T1000 (cell line): Measurements from ENCODE around the gene ZC3H12C.
"Not testable (repeated sequence)": the region's sequence is repeated elsewhere in the genome, so short reads cannot be mapped to it uniquely, and the experiment has no call there.

Experiments
- DNase-seq: peaks from one replicate; lab custom pipeline; 2025; ENCODE audit warnings: mixed read lengths; lab: John Stamatoyannopoulos, UW

The ZC3H12C gene

DNA sequence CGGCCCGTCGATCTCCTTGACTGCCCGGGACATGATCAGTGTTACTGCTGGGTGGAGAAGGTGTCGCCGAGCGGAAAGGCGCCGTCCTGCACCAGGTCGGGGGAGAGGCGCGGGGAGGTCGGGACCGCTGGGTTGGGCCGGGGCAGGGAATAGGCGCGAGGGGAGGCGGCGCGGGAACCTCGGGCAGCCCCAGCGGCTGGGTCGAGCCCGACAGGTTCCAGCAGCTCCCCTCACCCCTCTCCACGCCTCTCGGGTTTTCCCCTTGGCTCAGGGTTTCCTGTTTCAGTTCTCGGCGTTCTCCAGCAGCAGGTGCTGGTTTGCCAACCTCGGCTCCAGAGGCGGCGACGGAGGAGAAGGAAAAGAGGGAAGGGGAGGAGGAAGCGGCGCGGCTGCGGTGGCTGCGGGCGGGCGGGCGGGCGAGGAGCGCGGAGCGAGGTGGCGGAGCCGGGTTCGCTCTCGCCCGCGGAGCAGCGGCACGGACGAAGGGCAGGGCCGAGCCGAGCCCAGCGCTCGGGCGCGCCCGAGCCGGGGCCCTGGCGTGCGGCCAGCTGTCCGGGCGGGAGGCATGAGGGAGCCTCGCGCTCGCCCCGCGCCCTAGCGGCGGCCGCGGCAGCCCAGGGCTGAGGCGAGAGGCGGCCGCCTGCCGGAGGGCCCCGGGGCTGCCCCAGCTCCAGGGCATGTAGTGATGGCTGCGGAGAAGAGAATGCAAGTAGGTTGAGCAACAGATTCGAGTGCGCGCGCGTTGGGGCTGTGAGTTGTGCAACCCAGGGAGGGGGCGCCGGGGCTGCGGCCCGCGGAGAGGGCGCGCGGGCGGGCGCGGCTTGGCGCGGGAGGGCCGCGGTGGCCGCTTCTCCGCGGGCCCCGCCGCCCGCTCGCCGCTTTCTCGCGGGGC, at the start of gene ZC3H12C:
Gene ZC3H12C (plus strand): TSS at position 878 of the 892 bp plus-strand sequence. CDS start 20 bp downstream, outside the sequence.
- DNase-seq: peak; percentile 64

DNA sequence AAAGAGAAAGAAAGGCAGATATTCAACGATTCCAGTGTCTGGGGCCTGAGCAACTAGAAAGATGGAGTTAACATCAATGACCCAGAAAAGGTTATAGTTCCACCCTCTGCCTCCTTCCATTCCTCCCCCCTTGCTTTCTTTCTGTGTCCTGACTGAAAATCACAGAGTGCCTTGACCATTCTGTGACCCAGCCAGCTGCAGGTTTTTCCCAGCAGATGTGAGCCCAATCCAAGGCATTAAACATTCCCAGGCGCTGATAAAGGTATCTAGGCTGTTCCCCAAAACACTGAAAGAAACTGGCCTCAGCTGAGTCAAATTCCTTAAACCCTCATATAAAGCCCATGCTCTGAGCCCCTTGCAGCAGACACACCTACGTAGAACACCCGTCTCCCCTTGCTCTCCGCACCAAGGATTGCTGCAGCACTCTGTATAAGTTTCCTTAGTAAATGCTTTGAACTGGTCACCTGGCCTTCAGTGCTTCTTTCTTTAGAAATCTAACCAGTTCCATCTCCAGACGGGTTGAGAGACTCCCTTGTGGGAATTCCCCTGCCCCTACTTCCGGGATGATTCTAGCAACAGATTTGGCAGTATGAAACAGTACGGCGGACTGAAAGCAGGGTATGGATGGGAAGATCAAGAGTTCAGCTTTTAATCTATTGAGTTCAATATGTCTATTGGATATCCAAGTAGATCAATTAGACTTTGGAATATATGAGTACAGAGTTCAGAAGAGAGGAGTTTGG, 48.8 kb upstream of the ZC3H12C start:
- no peak for DNase-seq

DNA sequence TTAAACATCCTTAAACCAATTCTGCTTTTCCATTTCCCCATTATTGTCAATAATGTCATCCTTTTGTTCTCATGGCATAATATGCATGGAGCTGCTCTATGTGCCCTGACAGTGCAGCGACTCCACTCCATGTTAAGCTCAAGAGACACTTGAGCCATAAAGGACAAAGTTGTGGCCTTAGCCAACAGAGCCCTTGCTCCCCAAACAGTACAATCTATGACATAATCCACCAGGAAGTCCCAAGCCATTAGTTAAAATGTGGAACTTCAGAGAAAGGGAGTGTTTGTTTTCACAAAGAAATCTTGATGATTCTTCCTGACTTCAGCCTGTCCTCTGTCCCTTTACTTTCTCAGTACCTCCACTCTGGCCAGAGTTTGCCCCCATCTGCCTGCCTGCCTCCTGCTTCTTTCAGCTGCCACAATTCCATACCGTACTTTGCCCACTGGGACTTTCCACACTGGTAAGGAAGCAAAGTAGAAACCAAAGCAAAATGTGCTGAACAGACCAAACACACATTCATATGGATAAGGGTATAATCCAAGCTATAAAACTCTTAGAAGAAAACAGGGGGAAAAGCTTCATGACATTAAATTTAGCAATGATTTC, 46.3 kb upstream of the ZC3H12C start:
- DNase-seq: no peak

DNA sequence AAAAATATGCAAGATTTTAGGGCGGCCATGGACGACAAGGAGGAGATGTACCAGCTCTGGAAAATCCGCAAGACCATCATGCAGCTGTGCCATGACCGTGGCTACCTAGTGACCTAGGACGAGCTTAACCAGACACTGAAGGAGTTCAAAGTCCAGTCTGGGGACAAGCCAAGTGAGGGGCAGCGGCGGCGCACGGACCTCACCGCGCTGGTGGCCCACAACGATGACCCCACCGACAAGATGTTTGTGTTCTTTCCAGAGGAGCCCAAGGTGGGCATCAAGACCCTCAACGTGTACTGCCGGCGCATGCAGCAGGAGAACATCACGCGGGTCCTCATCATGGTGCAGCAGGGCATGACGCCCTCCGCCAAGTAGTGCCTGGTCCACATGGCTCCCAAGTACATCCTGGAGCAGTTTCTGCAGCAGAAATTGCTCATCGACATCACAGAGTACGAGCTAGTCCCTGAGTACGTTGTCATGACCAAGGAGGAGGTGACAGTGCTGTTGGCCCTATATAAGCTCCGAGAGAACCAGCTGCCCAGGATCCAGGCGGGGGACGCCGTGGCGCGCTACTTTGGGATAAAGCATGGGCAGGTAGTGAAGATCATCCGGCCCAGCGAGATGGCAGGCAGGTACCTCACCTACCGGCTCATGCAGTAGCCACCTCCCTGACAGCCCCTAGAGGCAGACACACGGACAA, 43.5 kb upstream of the ZC3H12C start:
- DNase-seq: no peak

DNA sequence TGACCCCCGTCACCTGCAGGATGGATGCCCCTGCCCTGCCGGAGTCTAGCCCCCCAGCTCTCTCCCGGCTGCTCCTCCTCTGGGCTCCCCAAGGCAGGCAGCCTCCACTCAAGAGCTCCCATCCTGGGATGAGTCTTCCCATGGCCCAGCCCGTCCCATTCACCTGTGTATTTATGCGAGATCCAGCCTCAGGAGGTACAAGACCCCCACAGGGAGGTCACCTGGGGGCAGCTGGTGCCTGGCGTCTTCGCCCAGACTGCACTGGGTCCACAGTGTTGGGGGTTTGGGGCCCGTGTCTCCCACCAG, 43.0 kb upstream of the ZC3H12C start:
- no peak for DNase-seq

DNA sequence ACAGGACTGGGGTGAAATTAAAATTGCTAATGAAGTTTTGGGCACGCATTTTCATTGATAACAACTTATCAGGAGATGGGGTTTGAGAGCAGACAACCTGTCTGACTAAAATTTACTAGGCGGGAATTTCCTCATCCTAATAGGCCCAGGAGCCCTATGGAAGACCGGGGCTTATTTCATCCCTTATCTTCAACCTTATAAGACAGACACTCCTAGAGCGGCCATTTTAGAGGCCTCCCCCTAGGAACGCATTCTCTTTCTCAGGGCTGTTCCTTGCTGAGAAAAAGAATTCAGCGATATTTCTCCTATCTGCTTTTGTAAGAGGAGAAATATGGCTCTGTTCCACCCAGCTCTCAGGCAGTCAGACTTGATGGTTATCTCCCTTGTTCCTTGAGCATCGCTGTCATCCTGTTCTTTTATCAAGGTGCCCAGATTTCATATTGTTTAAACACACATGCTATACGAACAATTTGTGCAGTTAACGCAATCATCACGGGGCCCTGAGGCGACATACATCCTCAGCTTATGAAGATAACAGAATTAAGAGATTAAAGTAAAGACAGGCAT, 39.3 kb upstream of the ZC3H12C start:
- DNase-seq: no peak

DNA sequence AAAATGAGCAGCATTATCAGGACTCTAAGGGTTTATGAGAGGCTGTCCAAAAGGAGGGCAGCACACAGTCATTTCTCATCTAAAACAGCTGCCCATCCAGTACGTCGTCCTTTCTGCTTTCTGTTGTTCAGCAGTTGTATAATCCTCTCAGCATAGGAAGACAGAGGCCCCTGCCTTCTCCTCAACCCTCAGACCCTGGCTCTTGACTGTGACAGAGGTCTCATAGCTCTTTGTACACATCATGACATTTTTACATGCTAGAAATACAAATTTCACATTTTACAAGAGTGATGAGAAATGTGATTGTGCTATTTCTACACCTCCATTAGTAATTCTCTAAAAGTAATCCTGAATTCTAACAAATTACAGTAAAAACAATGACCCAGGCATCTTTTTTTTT, 36.2 kb upstream of the ZC3H12C start:
- DNase-seq: no peak

DNA sequence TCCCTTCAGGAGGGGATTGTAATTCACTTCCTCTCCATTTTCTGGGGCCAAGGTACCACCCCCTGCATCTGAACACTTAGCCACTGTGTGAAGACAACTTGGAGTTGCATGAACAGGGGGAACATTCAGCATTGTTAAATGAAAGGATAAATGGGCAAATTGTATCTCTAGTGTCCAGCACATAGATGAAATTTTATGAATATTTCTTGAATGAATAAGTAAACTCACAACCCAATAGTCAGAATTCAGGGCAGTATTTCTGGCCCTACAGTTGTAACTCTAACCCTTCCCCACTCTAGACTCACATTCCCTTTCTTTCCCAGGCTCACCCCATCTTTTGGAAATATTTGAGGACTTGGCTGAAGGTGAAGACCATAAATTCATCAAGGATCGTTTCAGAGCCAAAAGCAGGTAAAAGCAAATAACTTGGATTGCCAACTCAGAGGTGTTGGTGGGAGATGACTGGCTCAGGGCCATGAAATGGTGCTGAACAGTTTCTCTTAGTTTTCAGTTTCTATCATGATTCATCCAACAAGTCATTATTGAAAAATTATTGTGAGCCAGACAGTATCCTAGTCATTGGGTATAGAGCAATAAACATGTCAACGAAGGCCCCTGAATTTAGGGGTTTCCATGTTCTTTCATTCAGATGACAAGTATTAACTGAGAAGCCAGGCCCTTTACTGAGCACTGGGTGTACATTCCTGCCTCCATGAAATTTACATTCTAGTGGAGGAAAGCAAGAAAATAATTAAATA, 33.3 kb upstream of the ZC3H12C start:
- DNase-seq: no peak

DNA sequence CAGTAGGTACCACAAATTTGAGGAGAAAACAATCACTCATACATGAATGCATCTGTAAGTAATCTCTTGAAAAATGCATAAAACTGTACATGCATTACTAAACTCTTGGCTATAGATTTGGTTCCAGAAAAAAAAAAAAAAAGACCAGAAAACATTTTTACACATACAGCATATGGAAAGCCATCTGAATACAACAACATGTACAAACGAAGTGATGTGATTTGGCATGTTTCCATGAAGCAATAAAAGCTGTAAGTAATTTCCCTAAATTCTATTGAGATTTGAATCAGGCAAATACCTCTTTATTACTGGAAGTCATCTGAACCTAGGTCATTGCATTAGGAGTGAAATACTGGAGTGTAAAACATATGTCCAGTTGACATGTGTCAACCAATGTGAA, 31.9 kb upstream of the ZC3H12C start:
- DNase-seq: no peak

DNA sequence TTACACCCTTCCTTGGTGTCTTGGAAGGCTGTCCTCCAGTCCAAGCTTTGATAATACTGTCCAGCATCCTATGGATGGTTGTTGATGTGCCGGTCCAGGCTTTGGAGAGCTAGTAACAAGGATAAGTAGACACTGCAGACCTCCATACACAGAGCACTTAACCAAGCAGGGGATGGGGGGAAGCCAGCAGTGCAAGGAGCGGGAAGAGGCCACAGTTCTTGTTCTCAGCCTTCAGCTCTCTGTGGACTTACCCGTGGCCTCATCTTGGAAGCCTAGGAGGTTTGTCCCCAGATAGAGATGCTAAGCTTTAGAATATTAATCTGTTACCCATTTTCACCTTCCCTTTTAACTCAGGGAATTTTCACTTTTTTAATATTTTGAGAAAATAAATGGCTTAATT, 30.9 kb upstream of the ZC3H12C start:
- DNase-seq: no peak

DNA sequence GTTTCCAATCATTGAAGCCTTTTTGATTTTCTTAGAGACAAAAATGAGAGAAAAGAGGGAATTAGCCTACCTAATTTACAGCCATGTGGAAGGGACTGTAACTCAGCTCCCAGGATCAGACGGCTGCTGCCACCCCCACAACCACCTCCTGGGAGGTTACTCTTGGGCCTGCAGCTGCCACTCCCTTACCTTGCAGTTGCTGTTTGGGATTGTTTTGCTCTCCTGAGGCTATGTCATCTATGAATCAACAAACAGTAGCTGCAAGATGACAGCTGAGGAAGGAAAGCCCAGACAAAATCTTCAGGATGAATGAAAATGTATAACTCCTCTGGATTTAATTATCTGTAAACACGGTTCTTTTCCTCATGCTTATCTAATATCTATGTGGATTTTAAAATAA, 28.0 kb upstream of the ZC3H12C start:
- DNase-seq: no peak

DNA sequence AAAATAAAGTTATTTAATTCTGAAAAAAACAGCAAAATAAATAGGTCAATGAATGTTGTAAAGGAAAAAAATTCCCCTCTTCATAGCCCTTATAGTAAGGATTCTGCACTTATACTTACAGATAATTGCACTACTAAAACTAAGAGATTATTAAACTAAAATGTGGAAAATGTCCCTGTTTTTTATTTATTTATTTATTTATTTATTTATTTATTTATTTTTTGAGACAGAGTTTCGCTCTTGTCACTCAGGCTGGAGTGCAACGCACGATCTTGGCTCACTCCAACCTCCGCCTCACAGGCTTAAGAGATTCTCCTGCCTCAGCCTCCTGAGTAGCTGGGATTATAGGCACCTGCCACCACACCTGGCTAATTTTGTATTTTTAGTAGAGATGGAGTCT, 25.2 kb upstream of the ZC3H12C start:
- not testable (repeated sequence) for DNase-seq

DNA sequence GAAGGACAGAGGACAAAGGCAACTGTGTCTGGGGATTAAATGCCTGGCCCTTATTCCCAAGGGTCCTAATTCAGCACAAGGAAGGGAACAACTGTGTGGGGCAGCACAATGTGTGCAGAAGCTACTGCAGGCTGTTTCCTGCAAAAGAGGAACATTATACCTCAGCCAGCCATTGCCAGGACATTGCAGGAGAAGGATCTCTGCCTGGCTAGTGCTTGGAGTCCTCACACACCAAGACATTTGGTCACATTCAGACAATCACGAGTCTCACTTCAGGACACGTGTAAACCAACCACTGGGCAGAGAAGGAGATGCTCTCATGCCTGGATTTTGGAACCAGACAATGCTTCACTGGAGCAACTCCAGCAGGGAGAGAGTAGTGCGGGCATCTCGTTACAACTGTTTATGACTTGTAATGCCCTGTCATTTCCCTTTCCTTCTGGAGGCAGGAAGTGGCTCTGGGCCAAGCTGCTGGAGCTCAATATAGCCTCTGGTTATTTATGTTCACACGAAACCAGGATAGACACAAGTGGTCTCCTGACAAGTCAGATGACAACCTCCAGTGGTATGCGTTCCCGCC, 23.9 kb upstream of the ZC3H12C start:
- peak; percentile 56 for DNase-seq

DNA sequence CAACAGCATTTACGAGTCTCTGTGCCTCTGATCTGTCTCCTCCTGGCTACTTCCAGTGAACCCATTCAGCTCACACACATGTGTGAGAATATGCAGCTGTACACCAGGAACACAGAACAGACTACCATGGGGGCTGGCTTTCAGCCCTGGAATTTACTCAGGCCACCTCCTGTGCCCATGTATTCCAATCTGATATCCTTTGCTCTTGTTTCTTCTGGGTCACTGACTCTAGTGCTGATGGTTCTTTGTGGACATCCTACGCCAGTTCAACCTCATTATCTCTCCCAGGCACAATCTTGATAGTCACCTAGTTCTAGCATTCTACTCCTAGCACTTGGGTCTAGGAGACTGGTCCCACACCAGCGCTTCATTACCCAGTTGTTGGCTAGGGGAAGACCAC, 23.0 kb upstream of the ZC3H12C start:
- DNase-seq: no peak

DNA sequence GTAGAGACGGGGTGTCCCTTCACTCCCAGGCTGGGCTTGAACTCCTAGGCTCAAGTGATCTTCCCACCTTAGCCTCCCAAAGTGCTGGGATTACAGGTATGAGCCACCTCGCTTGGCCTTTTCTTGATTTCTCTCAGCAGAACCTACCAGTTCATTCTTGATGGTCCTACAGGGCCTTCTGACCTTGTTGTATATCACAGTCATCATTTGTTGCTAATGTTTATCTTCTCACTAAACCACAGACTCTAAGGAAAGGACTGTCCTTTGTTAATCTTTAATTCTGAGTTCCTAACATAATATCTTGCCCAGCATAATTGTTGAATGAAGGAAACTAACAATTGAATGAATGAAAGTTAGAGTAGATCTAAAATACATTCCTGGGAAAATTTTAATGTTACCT, 22.0 kb upstream of the ZC3H12C start:
- no peak for DNase-seq

DNA sequence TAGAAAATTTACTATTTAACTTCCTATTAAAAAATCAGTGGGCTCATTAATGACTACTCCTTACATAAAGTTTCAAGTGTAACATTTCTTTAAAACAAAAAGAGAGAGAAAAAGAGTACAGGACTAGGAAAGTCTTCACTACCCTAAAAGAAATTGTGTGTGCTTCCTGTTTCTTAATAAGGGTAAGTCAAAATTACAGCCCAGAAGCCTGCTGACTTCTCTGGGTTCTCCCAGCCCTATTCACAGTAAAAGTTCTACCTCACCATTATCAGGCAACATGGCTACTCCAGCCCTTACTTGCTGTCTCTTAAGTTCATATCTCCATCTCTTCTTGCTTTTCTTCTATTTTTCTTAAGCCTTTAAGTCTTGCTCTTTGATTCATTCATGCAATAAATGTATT, 20.3 kb upstream of the ZC3H12C start:
- DNase-seq: no peak

DNA sequence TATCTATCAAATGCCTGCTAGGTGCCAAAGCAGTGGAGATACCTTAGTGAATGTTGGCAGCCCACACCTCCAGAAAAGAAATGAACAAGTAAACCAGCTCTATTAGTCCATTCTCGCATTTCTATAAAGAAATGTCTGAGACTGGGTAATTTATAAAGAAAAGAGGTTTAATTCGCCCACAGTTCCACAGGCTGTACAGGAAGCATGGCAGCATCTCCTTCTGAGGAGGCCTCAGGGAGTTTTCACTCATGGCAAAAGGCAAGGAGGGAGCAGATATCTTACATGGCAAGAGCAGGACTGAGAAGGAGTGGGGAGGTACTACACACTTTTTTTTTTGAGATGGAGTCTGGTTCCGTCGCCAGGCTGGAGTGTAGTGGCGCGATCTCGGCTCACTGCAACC, 18.7 kb upstream of the ZC3H12C start:
- no peak for DNase-seq

DNA sequence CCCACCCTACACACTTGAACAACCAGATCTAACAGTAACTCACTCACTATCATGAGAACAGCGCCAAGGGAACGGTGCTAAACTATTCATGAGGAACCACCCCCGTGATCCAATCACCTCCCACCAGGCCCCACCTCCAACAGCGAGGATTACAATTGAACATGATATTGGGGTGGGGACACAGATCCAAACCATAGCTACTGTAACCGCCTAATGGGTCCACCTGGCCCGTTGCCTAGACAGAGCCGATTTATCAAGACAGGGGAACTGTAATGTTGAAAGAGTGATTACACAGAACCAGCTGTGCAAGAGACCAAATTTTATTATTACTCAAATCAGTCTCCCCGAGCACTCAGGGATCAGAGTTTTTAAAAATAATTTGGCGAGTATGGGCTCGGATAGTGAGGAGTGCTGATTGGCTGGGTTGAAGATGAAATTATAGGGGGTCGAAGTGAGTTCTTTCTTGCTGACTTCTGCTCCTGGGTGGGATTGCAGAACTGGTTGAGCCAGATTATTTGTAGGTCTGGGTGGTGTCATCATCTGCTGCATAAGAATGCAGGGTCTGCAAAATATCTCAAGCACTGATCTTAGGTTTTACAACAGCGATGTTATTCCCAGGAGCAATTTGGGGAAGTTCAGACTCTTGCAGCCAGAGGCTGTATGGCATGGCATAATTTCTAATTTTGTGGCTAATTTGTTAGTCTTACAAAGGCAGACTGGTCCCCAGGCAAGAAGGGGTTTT, 17.9 kb upstream of the ZC3H12C start:
- no peak for DNase-seq

DNA sequence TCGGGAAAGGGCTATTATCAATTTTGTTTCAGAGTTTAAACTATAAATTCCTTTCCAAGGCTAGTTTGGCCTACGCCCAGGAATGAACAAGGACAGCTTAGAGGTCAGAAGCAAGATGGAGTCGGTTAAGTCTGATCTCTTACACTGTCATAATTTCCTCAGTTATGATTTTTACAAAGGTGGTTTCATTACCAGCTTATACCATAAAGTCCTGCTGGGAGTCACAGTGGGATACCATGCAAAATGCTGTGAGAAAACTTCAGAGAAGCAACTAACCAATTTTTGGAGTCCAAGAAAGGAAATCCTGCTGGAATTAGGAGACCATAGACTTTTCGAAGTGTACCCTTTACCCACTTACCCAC, 17.4 kb upstream of the ZC3H12C start:
- DNase-seq: no peak

DNA sequence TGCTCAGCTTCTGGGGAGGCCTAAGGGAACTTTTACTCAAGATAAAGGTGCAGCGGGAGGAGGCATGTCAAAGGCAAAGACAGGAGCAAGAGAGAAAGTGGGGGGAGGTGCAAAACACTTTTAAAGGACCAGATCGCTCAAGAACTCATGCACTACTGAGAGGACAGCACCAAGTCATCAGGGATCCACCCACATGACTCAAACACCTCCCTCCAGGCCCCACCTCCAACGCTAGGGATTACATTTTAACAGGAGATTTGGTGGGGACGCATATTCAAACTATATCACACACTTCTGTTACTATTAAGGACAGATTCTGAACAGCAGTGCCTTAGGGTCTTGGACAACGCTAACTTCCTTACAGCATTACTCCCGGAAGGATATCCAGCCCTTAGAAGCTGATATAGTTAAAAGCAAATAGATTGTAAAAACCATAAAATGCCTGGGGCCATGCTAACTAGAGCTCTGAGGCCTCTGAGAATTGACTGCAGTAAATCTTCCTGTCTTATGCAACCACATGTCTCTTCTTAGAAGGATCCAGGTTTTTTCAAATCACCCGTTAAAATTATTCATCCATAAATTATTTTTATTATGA, 16.7 kb upstream of the ZC3H12C start:
- peak; percentile 37 for DNase-seq
